Measurements from ENCODE around the gene LCMT1.

GRCh38 chr16:25063865-25064264 lies 47.7 kb upstream of the LCMT1 start:
- no peak for TF ChIP-seq CTCF (IDR thresholded peaks at IDR 0.05)
- no peak for TF ChIP-seq POLR2A (IDR thresholded peaks at IDR 0.05; ENCODE audit: low read depth)
- no peak for TF ChIP-seq EP300 (IDR thresholded peaks at IDR 0.05)

All from esophagus muscularis mucosa (tissue), 4 donors.